GM21825 (cell line): Measurements from ENCODE around the gene LAMA2.
"Not testable (repeated sequence)": the region's sequence is repeated elsewhere in the genome, so short reads cannot be mapped to it uniquely, and the experiment has no call there.

Source experiments
- ATAC-seq: cut with Tn5 transposase; IDR thresholded peaks from one replicate; pipeline ENCODE4 v1.9.1; 2021; ENCODE audit warnings: mild to moderate bottlenecking, moderate library complexity; ENCODE audit not compliant: unreplicated experiment

Gene LAMA2

DNA sequence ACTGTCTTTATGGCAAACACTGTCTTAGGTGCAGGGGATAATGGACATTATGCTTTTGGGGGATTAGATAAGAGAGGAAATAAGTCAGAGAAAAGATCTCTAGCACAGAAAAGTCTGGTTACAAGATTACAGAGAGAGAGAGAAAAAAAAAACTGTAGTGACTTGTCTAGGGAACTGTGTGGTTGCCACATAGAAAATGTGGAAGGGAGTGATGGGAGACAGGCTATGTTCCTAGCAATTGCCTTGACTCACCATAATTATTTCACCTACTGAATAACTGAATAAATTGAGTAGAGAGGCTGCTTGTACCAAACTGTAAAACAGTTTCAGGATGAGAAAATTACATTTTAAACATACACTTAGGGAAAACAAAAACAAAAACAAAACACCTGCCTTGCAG is 229.7 kb downstream of the LAMA2 start:
- ATAC-seq: no peak

DNA sequence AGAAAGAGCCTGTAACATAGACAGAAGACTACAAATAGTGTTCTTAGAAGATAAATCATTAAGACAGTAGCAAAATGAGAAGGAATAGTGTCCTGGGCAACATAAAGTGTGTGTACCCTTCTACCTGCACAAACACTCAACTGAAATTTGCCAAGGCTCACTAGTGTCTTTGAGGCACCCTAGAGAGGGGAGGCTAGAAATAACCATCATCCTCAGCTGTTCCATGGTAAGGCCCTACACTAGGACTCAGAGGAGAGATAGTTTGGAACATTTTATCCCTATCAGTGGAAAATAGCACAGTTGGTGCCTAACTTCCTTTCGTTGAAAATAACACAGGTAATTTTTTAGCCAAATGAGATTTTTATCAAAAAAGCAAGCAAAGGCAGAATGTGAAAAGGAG is 230.7 kb downstream of the LAMA2 start:
- no peak for ATAC-seq

GRCh38 chr6:129114636-129115391 is 231.9 kb downstream of the LAMA2 start:
- no peak for ATAC-seq

GRCh38 chr6:129115471-129115870 is 232.5 kb downstream of the LAMA2 start:
- no peak for ATAC-seq

DNA sequence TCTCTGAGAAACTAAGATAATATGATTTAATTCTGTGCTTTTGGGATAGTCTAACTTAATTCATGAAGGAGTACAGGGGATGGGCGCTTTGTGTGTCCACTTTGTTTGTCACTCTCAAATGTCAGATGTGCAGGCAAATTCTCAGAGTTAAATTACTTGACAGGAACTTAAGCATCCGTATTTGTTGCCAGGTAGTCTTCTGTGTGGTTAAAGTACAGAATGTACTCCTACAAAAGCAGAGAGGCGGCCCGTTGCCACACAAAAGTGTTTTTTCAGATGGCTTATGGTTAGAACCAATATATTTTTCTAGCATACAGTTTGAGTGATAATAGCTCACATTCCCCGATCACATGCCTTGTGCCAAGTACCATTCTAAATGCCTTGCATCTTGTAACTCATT is 234.4 kb downstream of the LAMA2 start:
- no peak for ATAC-seq

DNA sequence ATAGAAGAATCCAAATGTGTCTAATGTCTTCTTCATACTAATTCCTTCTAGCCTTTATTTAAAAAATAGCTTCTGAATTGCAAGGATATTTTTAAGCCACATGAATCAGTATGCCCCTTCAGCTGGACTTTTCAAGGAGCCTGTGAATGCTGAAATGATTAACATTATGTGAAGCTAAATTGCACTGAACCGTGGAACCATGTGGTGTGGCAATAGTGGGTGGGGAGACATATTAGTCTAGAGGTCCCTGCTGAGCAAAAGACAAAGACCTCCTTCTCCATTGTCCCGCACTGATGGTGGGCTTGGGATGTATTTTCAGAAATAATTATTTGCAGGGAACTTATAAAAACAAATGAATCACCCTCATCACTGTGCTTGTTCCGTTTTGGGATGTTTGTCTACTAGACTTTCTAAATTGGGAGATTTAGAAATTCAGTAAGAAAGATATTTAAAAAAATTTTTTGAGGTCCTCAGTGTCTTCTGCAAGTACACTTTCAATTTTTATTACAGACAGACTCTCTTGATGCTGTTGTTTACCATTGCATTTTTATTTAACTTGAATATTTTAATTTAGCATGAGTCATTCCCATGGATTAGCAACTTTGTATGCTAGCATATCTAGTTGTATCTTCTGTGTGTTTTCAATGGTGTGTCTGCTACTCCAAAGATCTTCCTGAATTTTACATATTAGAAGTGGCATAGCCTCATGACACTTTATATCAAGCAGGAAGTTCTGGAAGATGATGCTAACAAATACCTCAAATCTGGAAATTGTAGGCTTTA is 238.1 kb downstream of the LAMA2 start:
- no peak for ATAC-seq

GRCh38 chr6:129124347-129124746 is 241.4 kb downstream of the LAMA2 start:
- ATAC-seq: no peak

DNA sequence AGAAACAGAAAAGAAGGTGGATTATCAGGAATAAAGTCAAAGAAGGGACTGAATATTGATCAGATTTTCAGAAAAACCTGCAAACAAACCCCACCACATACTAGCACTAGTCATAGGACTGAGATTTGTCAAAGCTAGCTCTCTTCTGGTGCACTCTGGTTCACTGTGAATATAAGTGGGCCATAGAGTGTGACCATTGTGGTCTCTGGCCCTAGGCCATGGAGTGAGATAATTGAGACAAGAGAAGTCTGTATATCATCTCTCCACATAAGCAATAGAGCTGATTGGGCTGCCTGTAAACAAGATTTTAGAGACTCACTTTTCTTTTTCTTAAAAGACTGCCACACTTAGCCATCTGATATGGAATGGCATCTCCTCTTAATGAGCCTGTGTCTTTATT is 247.2 kb downstream of the LAMA2 start:
- no peak for ATAC-seq

- ATAC-seq: no peak
These were observed 248.2 kb downstream of the LAMA2 start for GRCh38 chr6:129130959-129131681.

GRCh38 chr6:129133770-129134192 is 250.8 kb downstream of the LAMA2 start:
- ATAC-seq: no peak

GRCh38 chr6:129134535-129134934 is 251.6 kb downstream of the LAMA2 start:
- ATAC-seq: no peak

DNA sequence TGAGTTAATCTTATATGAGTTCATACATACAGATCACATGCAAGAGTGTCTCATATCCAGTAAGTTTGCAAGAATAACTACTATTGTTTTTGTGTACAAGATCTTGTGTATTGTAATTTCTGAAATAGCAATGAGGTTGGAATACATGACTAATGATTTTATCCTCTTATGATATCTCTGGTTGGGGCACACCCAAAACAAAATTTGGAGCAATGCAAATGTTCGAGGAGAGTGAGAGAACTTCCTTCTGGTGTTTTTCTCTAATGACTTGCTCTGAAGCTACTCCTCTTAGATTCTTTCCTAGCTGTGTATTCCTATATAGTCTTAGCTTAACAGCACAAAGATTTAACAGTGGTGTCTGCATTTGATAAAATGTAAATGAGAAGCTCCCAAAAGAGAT is 252.5 kb downstream of the LAMA2 start:
- no peak for ATAC-seq

DNA sequence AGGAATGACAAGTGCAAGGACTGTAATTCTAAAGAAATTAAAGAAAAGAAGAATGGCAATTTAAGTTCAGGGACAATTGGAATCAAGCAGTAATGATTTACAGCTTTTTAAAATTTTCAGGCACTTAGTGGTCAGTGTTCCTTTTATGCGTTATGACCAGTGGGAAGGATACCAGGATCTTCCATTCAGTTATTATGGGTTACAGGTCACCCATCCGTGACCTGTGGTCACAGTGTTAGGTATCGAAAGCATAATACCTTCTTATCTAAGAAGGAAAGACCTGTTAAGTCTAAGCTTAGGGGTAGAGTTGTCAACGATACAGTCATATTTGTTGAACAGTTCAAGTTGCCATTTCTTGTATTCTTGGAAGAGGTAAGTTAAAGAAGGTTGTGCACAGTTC is 253.8 kb downstream of the LAMA2 start:
- no peak for ATAC-seq

DNA sequence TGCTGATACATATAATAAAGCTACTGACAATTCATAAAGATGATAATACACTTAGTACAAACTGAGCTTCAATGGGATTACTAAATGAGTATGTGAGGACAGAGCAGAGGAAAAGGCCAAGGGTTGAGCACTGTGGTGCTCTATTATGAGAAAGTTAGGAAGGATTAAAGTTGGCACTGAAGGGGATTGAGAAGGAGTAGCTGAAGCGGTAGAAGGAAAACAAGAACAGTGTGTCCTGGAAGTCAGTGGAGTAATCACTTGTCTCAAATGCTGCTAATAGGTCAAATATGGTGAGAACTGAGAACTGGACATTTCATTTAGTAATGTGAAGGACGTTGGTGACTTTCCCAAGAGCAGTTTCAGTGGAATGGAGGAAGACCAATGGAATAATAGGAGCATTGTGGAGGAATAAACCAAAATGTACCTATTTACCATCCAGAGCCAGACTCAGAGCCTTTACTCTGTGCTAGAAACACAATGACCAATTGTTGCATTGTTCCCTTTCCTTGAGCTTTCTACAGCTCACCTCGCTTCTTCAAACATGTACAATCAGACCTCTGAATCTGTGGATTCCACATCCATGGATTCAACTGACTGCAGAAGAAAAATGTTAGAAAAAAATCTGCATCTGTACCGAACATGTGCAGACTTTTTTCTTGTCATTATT is 255.9 kb downstream of the LAMA2 start:
- no peak for ATAC-seq

DNA sequence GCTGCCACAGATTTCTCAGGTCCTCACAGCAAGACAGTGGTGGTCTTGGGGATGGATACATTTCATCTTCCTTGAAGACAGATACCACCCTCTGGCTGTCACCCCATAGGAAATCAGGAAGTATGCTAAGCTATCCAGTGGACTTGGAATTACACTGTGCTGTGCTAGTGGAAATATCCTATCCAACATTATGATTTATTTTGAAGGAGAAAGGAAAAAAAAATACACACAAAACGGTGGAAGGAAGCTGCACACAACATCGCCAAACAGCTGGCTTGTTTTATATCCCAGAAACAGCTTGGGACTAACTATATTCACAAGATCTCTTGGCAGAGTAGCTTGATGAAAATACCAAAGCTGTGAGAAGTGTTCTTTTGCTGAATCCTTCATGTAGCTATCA is 257.6 kb downstream of the LAMA2 start:
- ATAC-seq: no peak

GRCh38 chr6:129141499-129141898 is 258.6 kb downstream of the LAMA2 start:
- ATAC-seq: no peak

DNA sequence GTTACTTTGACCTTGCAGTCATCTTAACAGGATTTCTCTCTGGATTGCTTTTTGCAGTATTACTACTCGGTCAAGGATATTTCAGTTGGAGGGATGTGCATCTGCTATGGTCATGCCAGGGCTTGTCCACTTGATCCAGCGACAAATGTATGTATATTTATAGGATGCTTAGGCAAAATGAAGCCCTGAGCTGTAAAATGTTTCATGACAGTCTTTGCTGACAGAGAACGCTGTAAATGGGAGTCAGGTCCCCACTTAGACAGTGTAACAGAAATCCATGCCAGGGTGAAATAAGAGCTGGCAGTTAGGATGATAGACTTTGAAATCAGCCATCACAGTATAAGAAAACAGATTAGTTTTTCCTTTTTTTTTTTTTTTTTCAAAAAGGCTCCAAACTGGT is 264.0 kb downstream of the LAMA2 start:
- no peak for ATAC-seq

- no peak for ATAC-seq
These were observed 267.6 kb downstream of the LAMA2 start for GRCh38 chr6:129150507-129150906.

- no peak for ATAC-seq
These were observed 270.3 kb downstream of the LAMA2 start for GRCh38 chr6:129153257-129153656.

- not testable (repeated sequence) for ATAC-seq
These were observed 276.3 kb downstream of the LAMA2 start for GRCh38 chr6:129159242-129159641.

- no peak for ATAC-seq
These were observed 279.7 kb downstream of the LAMA2 start for GRCh38 chr6:129162605-129163004.
